IPS-18c (cell line): Measurements from ENCODE around the gene LDLRAD2.

Source experiments
- H3K4me3 ChIP-seq: 2 replicates; pipeline ENCODE4 v1.7.0; 2013; ENCODE audit warnings: low read depth, mild to moderate bottlenecking, low read length, moderate library complexity; ENCODE audit not compliant: insufficient read depth
- H3K9me3 ChIP-seq: one replicate; pipeline ENCODE4 v1.6.1; 2013; ENCODE audit warnings: mild to moderate bottlenecking, low read length, moderate library complexity; ENCODE audit not compliant: control insufficient read depth, insufficient read depth

LDLRAD2 gene

DNA sequence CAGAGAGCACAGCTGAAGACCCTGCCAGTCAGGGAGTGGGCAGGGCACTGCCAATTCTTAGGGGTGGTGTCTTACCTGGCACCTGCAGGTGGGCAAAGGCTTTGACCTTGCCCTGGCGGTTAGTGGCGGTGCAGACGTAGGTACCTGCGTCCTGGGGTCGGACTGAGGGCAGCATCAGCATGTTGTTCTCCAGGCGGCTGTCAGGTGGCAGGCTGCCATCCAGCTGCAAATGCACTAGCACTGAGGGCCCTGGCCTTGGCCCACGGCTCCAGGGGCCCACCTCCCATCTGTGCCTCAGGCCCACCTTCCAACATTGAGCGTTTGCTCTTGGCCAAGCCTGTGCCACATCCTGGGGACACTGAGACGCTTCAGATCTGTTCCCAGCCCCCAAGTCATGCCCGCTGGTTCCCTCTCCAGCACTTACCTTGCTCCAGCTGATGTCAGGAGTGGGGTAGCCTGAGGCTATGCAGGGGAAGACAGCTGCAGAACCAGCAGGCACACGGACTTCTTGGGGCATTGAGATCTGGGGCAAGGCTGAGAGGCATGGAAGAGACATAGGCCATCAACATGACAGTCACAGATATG, 21.4 kb downstream of the LDLRAD2 start:
- no peak overlapping the region for H3K4me3 ChIP-seq
- H3K9me3 ChIP-seq, result peaks cover 3% of the 10 kb centered on the region

DNA sequence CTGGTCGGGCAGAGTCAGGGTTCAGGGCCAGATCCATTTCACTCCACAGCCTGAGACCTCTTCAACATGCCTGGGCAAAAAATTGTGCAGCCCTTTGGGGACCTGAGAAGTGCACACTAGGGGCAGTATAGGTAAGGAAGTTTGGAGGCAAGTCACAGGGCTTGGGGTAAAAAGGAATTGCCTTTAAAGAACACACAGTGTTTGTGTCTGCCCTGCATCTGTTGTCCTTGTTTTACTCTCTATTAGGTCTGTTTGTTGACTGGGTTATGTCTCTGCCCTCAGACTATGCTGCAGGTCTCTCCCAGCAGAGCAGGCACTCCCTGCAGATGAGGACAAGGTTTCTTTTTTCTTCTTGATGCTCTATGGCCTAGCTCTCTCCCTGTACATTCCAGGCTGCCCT, 22.0 kb downstream of the LDLRAD2 start:
- Histone ChIP-seq H3K9me3 (peaks cover 3% of the 10 kb centered on the region), H3K4me3 (no peak overlapping the region)

DNA sequence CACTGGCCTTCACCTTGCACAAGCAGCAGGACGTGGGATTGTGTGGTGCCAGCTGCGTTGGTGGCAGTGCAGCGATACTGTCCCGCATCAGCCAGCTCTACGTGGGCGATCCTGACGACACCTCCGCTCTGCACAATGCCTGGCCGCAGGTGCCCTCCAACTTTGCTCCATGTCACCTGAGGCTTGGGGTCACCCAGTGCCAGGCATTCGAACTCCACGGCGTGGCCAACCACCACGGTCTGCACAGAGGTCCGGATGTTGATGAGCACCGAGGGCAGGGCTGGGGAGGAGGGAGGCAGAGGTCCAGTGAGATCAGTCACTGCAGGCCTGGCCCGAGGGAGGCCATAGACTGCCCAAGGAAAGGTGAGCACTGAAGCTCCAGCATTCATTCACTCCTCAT, 22.6 kb downstream of the LDLRAD2 start:
- Histone ChIP-seq H3K4me3 (no peak overlapping the region), H3K9me3 (peaks cover 3% of the 10 kb centered on the region)

GRCh38 chr1:21836010-21836409, 23.9 kb downstream of the LDLRAD2 start:
- Histone ChIP-seq H3K4me3 (no peak overlapping the region), H3K9me3 (peaks cover 3% of the 10 kb centered on the region)

DNA sequence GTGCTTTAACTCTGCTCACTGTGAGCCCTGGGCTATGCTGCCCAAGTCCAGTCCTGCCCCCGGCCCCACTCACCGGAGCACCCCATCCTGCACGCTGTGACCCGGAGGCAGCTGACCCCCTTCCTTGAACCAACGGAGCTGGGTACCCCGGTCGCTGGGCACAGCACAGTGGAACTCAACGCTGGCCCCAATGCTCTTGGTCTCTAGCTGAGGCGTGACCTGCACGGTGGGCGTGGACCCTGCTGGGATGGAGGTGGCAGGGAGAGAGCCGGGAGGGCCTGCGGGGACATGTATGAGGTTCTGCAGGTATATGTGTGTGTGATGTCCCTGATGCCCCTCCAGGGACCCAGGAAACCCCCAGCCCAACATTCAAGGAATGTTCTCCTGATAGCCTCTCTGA, 24.7 kb downstream of the LDLRAD2 start:
- Histone ChIP-seq H3K9me3 (peaks cover 3% of the 10 kb centered on the region), H3K4me3 (no peak overlapping the region)

DNA sequence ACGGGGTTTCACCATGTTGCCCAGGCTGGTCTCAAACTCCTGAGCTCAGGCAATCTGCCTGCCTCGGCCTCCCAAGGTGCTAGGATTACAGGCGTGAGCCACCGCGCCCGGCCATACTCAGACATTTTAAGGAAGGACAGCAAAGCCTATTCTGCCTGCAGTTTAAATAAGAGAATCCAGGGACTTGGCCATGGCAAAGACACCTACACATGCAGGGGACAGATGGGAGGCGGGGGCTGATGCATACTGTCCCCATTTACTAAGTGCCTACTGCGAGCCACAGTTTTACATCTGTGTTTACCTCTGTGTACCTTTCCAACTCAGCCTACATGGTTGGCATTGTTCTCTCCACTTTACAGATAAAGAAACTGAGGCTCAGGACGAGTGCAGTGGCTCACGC, 25.4 kb downstream of the LDLRAD2 start:
- H3K4me3 ChIP-seq, result no peak overlapping the region
- peaks cover 3% of the 10 kb centered on the region for H3K9me3 ChIP-seq

DNA sequence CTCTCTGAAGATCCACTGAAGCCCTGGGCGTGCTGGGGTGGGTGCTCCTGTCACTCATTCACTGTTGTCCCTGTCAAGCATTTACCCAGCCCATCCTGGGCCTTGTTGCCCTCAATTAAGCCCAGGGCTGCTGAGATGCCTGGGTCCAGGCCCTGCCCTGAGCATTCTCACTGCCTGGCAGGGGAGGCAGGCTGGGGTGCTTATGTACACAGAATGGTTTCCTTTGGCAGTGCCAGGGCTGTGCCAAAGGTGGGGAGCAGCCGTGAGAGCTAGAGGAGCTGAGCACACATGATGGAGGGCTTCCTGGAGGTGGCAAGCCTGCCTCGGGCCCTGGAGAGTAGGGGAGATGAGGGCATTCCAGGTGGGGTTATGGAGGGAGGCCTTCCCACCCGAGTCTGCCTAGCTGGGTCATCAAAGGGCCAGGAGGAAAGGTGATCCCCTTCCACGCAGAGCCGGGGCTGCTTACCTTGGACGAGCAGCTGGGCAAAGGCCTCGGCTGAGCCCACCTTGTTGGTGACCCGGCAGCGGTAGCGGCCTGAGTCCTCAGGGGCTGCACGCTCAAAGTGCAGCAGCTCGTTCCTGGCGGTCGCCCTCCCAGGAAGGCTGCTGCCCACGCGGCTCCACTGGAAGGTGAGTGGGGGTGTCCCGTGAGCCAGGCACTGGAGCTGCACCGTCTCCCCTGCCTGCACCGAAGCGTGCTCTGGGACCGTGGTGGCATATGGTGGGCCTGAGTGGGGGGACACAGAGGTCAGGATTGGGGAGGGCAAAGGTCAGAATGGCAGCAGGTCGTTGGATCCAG, 26.5 kb downstream of the LDLRAD2 start:
- H3K4me3 ChIP-seq, result no peak overlapping the region

GRCh38 chr1:21839337-21840037, 27.4 kb downstream of the LDLRAD2 start:
- peaks cover 3% of the 10 kb centered on the region for H3K9me3 ChIP-seq
- no peak overlapping the region for H3K4me3 ChIP-seq

More for the DNA sequence above, 26.5 kb downstream of the LDLRAD2 start:
- H3K9me3 ChIP-seq, result peaks cover 3% of the 10 kb centered on the region

- peaks cover under 1% of the 10 kb centered on the region for H3K9me3 ChIP-seq
- no peak overlapping the region for H3K4me3 ChIP-seq
Measured at GRCh38 chr1:21840981-21841380, 28.9 kb downstream of the LDLRAD2 start.

- Histone ChIP-seq H3K9me3 (no peaks in the 10 kb centered on the region), H3K4me3 (no peak overlapping the region)
Measured at GRCh38 chr1:21841852-21842466, 29.9 kb downstream of the LDLRAD2 start.

- no peak overlapping the region for H3K4me3 ChIP-seq
- H3K9me3 ChIP-seq, result no peaks in the 10 kb centered on the region
Measured at GRCh38 chr1:21842606-21843162, 30.6 kb downstream of the LDLRAD2 start.

DNA sequence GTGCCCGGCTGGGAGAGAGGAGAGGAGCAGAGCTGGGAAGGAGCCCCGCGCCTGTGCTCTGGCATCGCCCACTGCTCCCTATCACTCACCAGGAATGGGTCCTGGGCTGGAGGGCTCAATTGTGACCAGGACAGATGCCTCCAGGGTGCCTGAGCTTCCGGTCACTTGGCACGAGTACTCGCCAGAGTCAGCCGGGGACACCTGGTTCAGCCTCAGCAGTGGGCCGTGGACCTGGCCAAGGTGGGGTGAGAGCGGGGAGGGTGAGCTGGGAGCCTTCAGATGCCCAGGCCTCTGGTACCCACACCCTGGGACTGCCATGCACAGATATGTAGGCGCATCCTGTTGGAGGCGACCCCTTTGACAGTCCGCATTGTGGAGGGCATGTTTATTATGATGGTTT, 31.1 kb downstream of the LDLRAD2 start:
- H3K4me3 ChIP-seq, result no peak overlapping the region
- no peaks in the 10 kb centered on the region for H3K9me3 ChIP-seq

- no peak overlapping the region for H3K4me3 ChIP-seq
Measured at GRCh38 chr1:21843996-21844395, 31.9 kb downstream of the LDLRAD2 start.

GRCh38 chr1:21845646-21846641, 33.9 kb downstream of the LDLRAD2 start:
- Histone ChIP-seq H3K9me3 (no peaks in the 10 kb centered on the region), H3K4me3 (no peak overlapping the region)

More at GRCh38 chr1:21843996-21844395, 31.9 kb downstream of the LDLRAD2 start:
- H3K9me3 ChIP-seq, result no peaks in the 10 kb centered on the region

GRCh38 chr1:21847223-21848205, 35.4 kb downstream of the LDLRAD2 start:
- no peaks in the 10 kb centered on the region for H3K9me3 ChIP-seq
- H3K4me3 ChIP-seq, result no peak overlapping the region
